Smooth muscle cell (in vitro differentiated cells): Measurements from ENCODE around the gene KRT15. TPM values are rescaled to one million over a fixed set of nuclear protein-coding genes. Genes with fewer than 3 reads are reported as not detected.

Source experiments
- DNase-seq: peaks from one replicate; lab custom pipeline; 2025; ENCODE audit not compliant: unreplicated experiment; lab: John Stamatoyannopoulos, UW
- H2AFZ ChIP-seq: fragments of 200-600 bp; sonication (generic); 2 replicates; pipeline ENCODE4 v1.6.0; 2016; ENCODE audit warnings: antibody characterized with exemption, low read depth, mild to moderate bottlenecking
- H3F3A ChIP-seq: fragments of 200-600 bp; sonication (generic); 2 replicates; pipeline ENCODE4 v1.6.0; 2017; ENCODE audit warnings: antibody characterized with exemption, low read depth
- H3K27ac ChIP-seq: fragments of 200-600 bp; sonication (generic); 2 replicates; pipeline ENCODE4 v1.5.1; 2016; ENCODE audit warnings: low read depth, mild to moderate bottlenecking
- H3K27me3 ChIP-seq: fragments of 200-600 bp; sonication (generic); 2 replicates; pipeline ENCODE4 v1.6.1; 2016; ENCODE audit warnings: low read depth, mild to moderate bottlenecking
- H3K36me3 ChIP-seq: fragments of 200-600 bp; sonication (generic); 2 replicates; pipeline ENCODE4 v1.5.1; 2016; ENCODE audit warnings: low read depth
- H3K4me1 ChIP-seq: fragments of 200-600 bp; sonication (generic); 2 replicates; pipeline ENCODE4 v1.5.1; 2016; ENCODE audit warnings: low read depth
- H3K4me2 ChIP-seq: fragments of 200-600 bp; sonication (generic); 2 replicates; pipeline ENCODE4 v1.6.0; 2016; ENCODE audit warnings: mild to moderate bottlenecking
- H3K4me3 ChIP-seq: fragments of 200-600 bp; sonication (generic); 2 replicates; pipeline ENCODE4 v1.5.1; 2016; ENCODE audit warnings: mild to moderate bottlenecking
- H3K79me2 ChIP-seq: fragments of 200-600 bp; sonication (generic); 2 replicates; pipeline ENCODE4 v1.6.0; 2016; ENCODE audit warnings: low read depth, mild to moderate bottlenecking
- H3K9ac ChIP-seq: fragments of 200-600 bp; sonication (generic); 2 replicates; pipeline ENCODE4 v1.6.0; 2016; ENCODE audit warnings: low read depth
- H3K9me3 ChIP-seq: fragments of 200-600 bp; sonication (generic); replicated peaks from 2 replicates; pipeline ENCODE4 v1.5.1; 2016; ENCODE audit warnings: low read depth
- H4K20me1 ChIP-seq: fragments of 200-600 bp; sonication (generic); 2 replicates; pipeline ENCODE4 v1.6.0; 2016; ENCODE audit warnings: low read depth
- WGBS: methylation state at CpG from one replicate; pipeline ENCODE4 v1.1.7; 2016; ENCODE audit warnings: low lambda C conversion rate; 5-methylcytosine and 5-hydroxymethylcytosine counted together
- polyA plus RNA-seq: library from polyadenylated mRNA; unstranded; fragments of >200 nt; fragmentation: Nextera tagmentation; extraction: Ambion mirVana; gene quantifications from 2 replicates; pipeline ENCODE4 v1.2.1, GENCODE V29; 2016
- total RNA-seq: library from RNA; depleted of rRNA; stranded (reverse); fragments of >200 nt; gene quantifications from 2 replicates; pipeline ENCODE4 v1.2.3, GENCODE V29; 2014
- TF ChIP-seq, protein P1 (sequence below): fragments of 200-600 bp; sonication (generic); IDR thresholded peaks from 2 replicates; pipeline ENCODE4 v1.5.1; 2017; ENCODE audit warnings: borderline replicate concordance, mild to moderate bottlenecking, antibody characterized with exemption; ENCODE audit not compliant: insufficient read depth, poor library complexity, severe bottlenecking

The KRT15 gene
- total and polyA plus RNA-seq, 2 experiments from 2014 or later = 0.93 to 1.7 TPM

DNA sequence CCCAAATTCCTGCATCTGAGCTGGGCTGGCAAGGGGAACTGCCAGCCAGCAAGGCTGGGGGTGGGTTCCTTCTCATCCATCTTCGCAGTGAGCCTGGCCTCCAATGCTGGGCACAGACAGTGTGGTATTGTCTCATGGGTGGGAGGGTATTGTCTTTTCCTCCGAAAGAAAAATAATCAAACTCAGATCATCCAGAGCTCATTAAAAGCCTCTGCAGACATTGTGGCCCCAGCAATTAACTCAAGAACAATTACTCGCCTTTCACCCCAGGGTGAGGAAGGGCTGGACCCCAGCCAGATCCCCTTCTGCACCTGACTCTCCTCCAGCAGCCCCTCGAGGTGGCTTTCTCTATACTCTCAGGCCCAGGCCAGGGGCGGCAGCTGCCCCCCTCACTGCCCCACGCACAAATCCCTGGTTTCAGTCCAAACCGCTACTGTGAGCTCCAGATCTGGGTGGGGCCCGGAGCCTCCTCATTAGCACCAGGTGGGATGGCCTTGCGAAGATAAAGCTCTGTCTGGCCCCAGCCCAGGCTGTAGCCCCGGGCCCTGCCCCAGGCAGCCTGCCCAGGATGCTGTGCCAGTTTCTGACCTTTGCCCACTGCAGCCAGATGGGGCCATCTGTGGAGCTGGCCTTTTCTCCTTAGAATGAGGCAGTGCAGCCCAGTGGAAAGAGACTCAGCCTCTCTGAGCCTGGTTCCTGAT, 2.3 kb upstream of the KRT15 start:
- Histone ChIP-seq H3K27me3 (no peaks in the 10 kb centered on the region), H3K4me3 (no peak overlapping the region), H3K36me3 (no peaks in the 10 kb centered on the region), H4K20me1 (peaks cover 27% of the 10 kb centered on the region), H2AFZ (no peak overlapping the region), H3K9me3 (no peaks in the 10 kb centered on the region), H3K79me2 (no peaks in the 10 kb centered on the region), H3K4me1 (no peaks in the 10 kb centered on the region), H3F3A (peaks cover 20% of the 10 kb centered on the region), H3K4me2 (no peak overlapping the region), H3K9ac (no peak overlapping the region), H3K27ac (no peak overlapping the region)
- no peak for DNase-seq
- 69% methylated on average over 10 of the region's 10 CpGs for WGBS
- TF ChIP-seq, protein P1, sequence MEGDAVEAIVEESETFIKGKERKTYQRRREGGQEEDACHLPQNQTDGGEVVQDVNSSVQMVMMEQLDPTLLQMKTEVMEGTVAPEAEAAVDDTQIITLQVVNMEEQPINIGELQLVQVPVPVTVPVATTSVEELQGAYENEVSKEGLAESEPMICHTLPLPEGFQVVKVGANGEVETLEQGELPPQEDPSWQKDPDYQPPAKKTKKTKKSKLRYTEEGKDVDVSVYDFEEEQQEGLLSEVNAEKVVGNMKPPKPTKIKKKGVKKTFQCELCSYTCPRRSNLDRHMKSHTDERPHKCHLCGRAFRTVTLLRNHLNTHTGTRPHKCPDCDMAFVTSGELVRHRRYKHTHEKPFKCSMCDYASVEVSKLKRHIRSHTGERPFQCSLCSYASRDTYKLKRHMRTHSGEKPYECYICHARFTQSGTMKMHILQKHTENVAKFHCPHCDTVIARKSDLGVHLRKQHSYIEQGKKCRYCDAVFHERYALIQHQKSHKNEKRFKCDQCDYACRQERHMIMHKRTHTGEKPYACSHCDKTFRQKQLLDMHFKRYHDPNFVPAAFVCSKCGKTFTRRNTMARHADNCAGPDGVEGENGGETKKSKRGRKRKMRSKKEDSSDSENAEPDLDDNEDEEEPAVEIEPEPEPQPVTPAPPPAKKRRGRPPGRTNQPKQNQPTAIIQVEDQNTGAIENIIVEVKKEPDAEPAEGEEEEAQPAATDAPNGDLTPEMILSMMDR = no peak

DNA sequence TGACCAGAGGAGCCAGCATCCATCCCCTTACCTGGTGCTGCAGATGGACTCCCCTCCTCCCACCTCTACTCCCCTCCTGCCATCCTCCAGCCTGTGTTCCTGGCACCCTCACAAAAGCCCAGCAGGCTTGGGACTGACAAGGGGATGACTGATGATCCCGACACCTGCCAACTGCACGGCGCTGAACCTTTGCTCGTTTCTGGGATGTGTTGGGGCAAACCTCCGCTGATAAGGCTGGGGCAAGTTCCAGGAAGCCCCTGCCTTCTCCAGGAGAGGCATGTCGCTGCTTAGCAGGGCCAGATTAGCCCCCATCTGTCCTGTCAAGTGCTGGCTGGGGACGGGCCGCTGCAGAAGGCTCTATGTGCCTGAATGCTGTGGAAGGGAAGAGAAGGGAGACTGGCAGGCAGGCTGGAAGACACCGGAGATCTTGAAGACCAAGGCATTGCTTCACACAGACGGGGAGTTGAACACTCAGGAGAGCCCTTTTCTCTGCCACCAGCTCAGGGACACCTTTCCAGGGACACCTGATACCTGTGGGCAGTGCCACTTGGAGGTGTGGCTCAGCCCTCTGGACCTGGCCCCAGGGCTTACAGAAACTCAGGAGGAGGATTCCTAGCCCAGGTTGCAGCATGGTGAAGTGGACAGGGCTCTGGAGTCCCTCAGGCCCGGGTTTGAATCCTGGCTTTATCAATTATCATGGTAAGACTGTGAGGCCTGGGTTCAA, 973 bp upstream of the KRT15 start:
- no peak overlapping the region for H3K9ac ChIP-seq
- H3K4me3 ChIP-seq = no peak overlapping the region
- H3K4me1 ChIP-seq = no peaks in the 10 kb centered on the region
- no peaks in the 10 kb centered on the region for H3K27me3 ChIP-seq
- no peak overlapping the region for H2AFZ ChIP-seq
- H3K9me3 ChIP-seq = no peaks in the 10 kb centered on the region
- TF ChIP-seq, protein P1 = no peak
- 73% methylated on average over 11 of the region's 11 CpGs for WGBS
- no peak overlapping the region for H3K4me2 ChIP-seq
- peaks cover 14% of the 10 kb centered on the region for H4K20me1 ChIP-seq
- peaks cover 20% of the 10 kb centered on the region for H3F3A ChIP-seq
- no peaks in the 10 kb centered on the region for H3K36me3 ChIP-seq
- H3K79me2 ChIP-seq = no peaks in the 10 kb centered on the region
- no peak for DNase-seq
- no peak overlapping the region for H3K27ac ChIP-seq

DNA sequence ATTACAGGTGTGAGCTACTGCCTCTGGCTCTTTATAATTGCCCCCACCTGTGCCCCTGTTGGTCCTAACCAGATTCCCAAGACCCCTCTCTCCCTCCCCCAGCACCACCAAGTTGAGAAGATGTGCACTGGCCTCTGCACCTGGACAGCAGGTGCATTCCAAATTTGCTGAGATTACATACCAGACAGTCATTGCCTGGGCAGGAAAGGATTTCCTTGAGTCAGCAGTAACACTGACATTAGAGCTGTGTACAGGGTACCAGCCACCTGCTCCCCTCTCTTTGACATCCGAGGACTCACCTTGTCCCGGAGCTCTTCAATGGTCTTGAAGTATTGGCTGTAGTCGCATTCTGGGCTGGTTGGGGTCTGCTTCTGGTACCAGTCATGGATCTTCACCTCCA, 659 bp downstream of the KRT15 start:
- Histone ChIP-seq H3K4me1 (no peaks in the 10 kb centered on the region), H3K79me2 (no peaks in the 10 kb centered on the region), H4K20me1 (no peaks in the 10 kb centered on the region), H3K36me3 (no peaks in the 10 kb centered on the region), H3K27ac (no peak overlapping the region), H3K9me3 (no peaks in the 10 kb centered on the region), H3K4me3 (no peak overlapping the region), H3K4me2 (no peak overlapping the region), H3F3A (peaks cover 12% of the 10 kb centered on the region), H2AFZ (no peak overlapping the region), H3K9ac (no peak overlapping the region), H3K27me3 (no peaks in the 10 kb centered on the region)
- no peak for DNase-seq
- 79% methylated on average over 3 of the region's 3 CpGs for WGBS
- TF ChIP-seq, protein P1 = no peak
